Suprapubic skin (tissue), 3 donors: ENCODE data around the gene HACE1.

Experiments
- EP300 ChIP-seq: sonication (generic); formaldehyde crosslinking; IDR thresholded peaks from one replicate; pipeline ENCODE4 v1.6.1; 2017; ENCODE audit warnings: antibody characterized with exemption
- TF ChIP-seq, protein P1 (sequence below), 2 donors: fragments of 200-600 bp in 1 of 2; fragments of 450-650 bp in 1 of 2; sonication (generic) in 1 of 2; IDR thresholded peaks; one replicate each; pipeline ENCODE4 v1.5.1; 2016 to 2019; ENCODE audit warnings: antibody characterized with exemption in 2 of 2, mild to moderate bottlenecking in 1 of 2, moderate library complexity in 1 of 2

DNA sequence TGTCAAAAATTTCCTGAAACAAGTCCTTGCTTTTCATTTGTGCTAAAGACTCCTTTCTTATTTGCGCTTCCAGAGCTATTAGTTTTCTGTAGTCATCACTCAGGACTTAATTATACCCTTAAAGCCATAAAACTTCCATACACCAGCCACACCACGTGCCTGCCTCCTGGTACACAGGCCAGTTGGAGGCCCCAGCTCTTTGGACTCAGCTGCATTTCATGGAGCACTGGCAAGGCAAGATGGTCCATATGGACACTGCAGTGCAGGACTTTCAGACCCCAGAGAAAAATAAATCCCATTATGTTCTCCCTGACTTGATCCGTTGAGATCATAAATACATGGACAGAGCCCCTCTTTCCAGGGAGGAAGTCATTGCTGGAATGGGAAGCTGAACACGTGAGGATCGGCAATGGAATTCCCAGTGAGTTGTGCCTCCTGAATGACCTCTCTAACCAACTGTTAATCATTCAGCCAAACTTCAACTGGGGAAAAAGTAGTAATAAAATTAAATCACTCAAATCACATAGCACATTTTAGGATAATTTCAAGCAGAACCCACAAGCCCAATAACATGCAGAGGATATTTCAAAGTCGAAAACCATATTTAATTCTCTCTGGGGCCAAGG, 173.1 kb downstream of the HACE1 start:
- TF ChIP-seq, protein P1, sequence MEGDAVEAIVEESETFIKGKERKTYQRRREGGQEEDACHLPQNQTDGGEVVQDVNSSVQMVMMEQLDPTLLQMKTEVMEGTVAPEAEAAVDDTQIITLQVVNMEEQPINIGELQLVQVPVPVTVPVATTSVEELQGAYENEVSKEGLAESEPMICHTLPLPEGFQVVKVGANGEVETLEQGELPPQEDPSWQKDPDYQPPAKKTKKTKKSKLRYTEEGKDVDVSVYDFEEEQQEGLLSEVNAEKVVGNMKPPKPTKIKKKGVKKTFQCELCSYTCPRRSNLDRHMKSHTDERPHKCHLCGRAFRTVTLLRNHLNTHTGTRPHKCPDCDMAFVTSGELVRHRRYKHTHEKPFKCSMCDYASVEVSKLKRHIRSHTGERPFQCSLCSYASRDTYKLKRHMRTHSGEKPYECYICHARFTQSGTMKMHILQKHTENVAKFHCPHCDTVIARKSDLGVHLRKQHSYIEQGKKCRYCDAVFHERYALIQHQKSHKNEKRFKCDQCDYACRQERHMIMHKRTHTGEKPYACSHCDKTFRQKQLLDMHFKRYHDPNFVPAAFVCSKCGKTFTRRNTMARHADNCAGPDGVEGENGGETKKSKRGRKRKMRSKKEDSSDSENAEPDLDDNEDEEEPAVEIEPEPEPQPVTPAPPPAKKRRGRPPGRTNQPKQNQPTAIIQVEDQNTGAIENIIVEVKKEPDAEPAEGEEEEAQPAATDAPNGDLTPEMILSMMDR (IDR thresholded peaks at IDR 0.05): no peak
- no peak for TF ChIP-seq EP300
